Measurements from ENCODE around the gene ELP4. TPM values are rescaled to one million over a fixed set of nuclear protein-coding genes. Genes with fewer than 3 reads are reported as not detected.
"Not testable (repeated sequence)": the region's sequence is repeated elsewhere in the genome, so short reads cannot be mapped to it uniquely, and the experiment has no call there.

ELP4 gene
- total RNA-seq, 1 experiment from 2014 or later, result 17.2 TPM

GRCh38 chr11:31574133-31574532 lies 64.6 kb downstream of the ELP4 start:
- not testable (repeated sequence) for ATAC-seq

GRCh38 chr11:31575764-31576163 lies 66.2 kb downstream of the ELP4 start:
- H3K27me3 ChIP-seq (ENCODE audit: control insufficient read depth, insufficient read depth, low read length); ATAC-seq; POLR2A ChIA-PET; H3K4me3 ChIP-seq (ENCODE audit: low read depth in 2 of 2, low read length in 2 of 2); in situ Hi-C loops (cut with HindIII; ENCODE audit: low pct_unique_long_range_greater_than_20kb, low sequenced_read_pairs); H3K36me3 ChIP-seq (ENCODE audit: control insufficient read depth, insufficient read depth, low read length); CTCF ChIA-PET; BruUV-seq (replicated peaks); H3K4me1 ChIP-seq (ENCODE audit: control insufficient read depth, insufficient read depth, low read length); H3K9me3 ChIP-seq (ENCODE audit: control insufficient read depth, insufficient read depth, low read depth, low read length); intact Hi-C loops (cut with micrococcal nuclease; ENCODE audit: unreplicated experiment); DNase-seq (ENCODE audit: low read depth, low spot score); H3K27ac ChIP-seq (ENCODE audit: low read length): not testable (repeated sequence)

More at GRCh38 chr11:31574133-31574532, 64.6 kb downstream of the ELP4 start:
- H3K36me3 ChIP-seq (ENCODE audit: control insufficient read depth, insufficient read depth, low read length); DNase-seq (ENCODE audit: low read depth, low spot score); H3K27ac ChIP-seq (ENCODE audit: low read length); POLR2A ChIA-PET; CTCF ChIA-PET; intact Hi-C loops (cut with micrococcal nuclease; ENCODE audit: unreplicated experiment); H3K4me1 ChIP-seq (ENCODE audit: control insufficient read depth, insufficient read depth, low read length); H3K9me3 ChIP-seq (ENCODE audit: control insufficient read depth, insufficient read depth, low read depth, low read length); BruUV-seq (replicated peaks); in situ Hi-C loops (cut with HindIII; ENCODE audit: low pct_unique_long_range_greater_than_20kb, low sequenced_read_pairs); H3K27me3 ChIP-seq (ENCODE audit: control insufficient read depth, insufficient read depth, low read length); H3K4me3 ChIP-seq (ENCODE audit: low read depth in 2 of 2, low read length in 2 of 2): not testable (repeated sequence)

- CTCF ChIA-PET; DNase-seq (ENCODE audit: low read depth, low spot score); H3K27ac ChIP-seq (ENCODE audit: low read length); ATAC-seq; H3K36me3 ChIP-seq (ENCODE audit: control insufficient read depth, insufficient read depth, low read length); POLR2A ChIA-PET; in situ Hi-C loops (cut with HindIII; ENCODE audit: low pct_unique_long_range_greater_than_20kb, low sequenced_read_pairs); H3K9me3 ChIP-seq (ENCODE audit: control insufficient read depth, insufficient read depth, low read depth, low read length); BruUV-seq (replicated peaks); H3K4me1 ChIP-seq (ENCODE audit: control insufficient read depth, insufficient read depth, low read length); intact Hi-C loops (cut with micrococcal nuclease; ENCODE audit: unreplicated experiment); H3K4me3 ChIP-seq (ENCODE audit: low read depth in 2 of 2, low read length in 2 of 2); H3K27me3 ChIP-seq (ENCODE audit: control insufficient read depth, insufficient read depth, low read length): not testable (repeated sequence)
Observed at GRCh38 chr11:31579412-31579811, 69.8 kb downstream of the ELP4 start.

- ATAC-seq (no peak), DNase-seq (ENCODE audit: low read depth, low spot score) (no peak)
- ChIA-PET POLR2A (no interaction called here), CTCF (no interaction called here)
- BruUV-seq (replicated peaks), result no TSS peak
- intact Hi-C loops (cut with micrococcal nuclease; ENCODE audit: unreplicated experiment), result no loop called here
- no peaks in the 10 kb centered on the region for H3K4me1 ChIP-seq (ENCODE audit: control insufficient read depth, insufficient read depth, low read length)
- no peaks in the 10 kb centered on the region for H3K36me3 ChIP-seq (ENCODE audit: control insufficient read depth, insufficient read depth, low read length)
- no peak for TF ChIP-seq POLR2AphosphoS5 (IDR thresholded peaks at IDR 0.05; ENCODE audit: low read depth, low read length)
- no peak for TF ChIP-seq CTCF (IDR thresholded peaks at IDR 0.05)
- no peak for TF ChIP-seq SIN3A (IDR thresholded peaks at IDR 0.05; ENCODE audit: borderline replicate concordance, insufficient read depth, low read depth, low read length)
- no peak for TF ChIP-seq REST (IDR thresholded peaks at IDR 0.05; ENCODE audit: insufficient read depth in 1 of 2, low read depth in 2 of 2, low read length in 1 of 2)
- TF ChIP-seq TCF7L2 (IDR thresholded peaks at IDR 0.05; ENCODE audit: low read depth, low read length), result no peak
- in situ Hi-C loops (cut with HindIII; ENCODE audit: low pct_unique_long_range_greater_than_20kb, low sequenced_read_pairs), result no loop called here
- no peaks in the 10 kb centered on the region for H3K27me3 ChIP-seq (ENCODE audit: control insufficient read depth, insufficient read depth, low read length)
- H3K9me3 ChIP-seq (ENCODE audit: control insufficient read depth, insufficient read depth, low read depth, low read length), result no peaks in the 10 kb centered on the region
- no peak overlapping the region for H3K4me3 ChIP-seq (ENCODE audit: low read depth in 2 of 2, low read length in 2 of 2)
- H3K27ac ChIP-seq (ENCODE audit: low read length), result no peak overlapping the region
Observed at GRCh38 chr11:31582697-31583096, 73.1 kb downstream of the ELP4 start.
